Neural crest cell (in vitro differentiated cells): Measurements from ENCODE around the gene FAM118A. TPM values are rescaled to one million over a fixed set of nuclear protein-coding genes. Genes with fewer than 3 reads are reported as not detected.

Source experiments
- DNase-seq: peaks from one replicate; pipeline ENCODE4 v3.0.0; 2021; ENCODE audit warnings: low read depth, mixed read lengths, low spot score
- H3K27ac Mint-ChIP-seq: one replicate; pipeline ENCODE4 v1.8.0; 2021; ENCODE audit warnings: mild to moderate bottlenecking, mixed read lengths; ENCODE audit not compliant: unreplicated experiment
- H3K27me3 Mint-ChIP-seq: 2 replicates; pipeline ENCODE4 v1.8.0; 2021; ENCODE audit warnings: low read depth, mild to moderate bottlenecking, mixed read lengths
- H3K36me3 Mint-ChIP-seq: 2 replicates; pipeline ENCODE4 v1.8.0; 2021; ENCODE audit warnings: low read depth, mild to moderate bottlenecking, mixed read lengths
- H3K4me1 Mint-ChIP-seq: 2 replicates; pipeline ENCODE4 v1.8.0; 2021; ENCODE audit warnings: mixed read lengths
- H3K4me3 Mint-ChIP-seq: one replicate; pipeline ENCODE4 v1.8.0; 2021; ENCODE audit warnings: mild to moderate bottlenecking, mixed read lengths
- H3K9me3 Mint-ChIP-seq: 2 replicates; pipeline ENCODE4 v1.8.0; 2021; ENCODE audit warnings: mixed read lengths
- total RNA-seq: library from RNA; stranded (reverse); gene quantifications from 2 replicates; pipeline ENCODE4 v1.2.1, GENCODE V29; 2021
- TF ChIP-seq, protein P1 (sequence below): fragments of 200-600 bp; sonication (generic); conservative IDR thresholded peaks from 2 replicates; pipeline ENCODE4 v1.5.0; 2021; ENCODE audit warnings: antibody characterized with exemption, mild to moderate bottlenecking

The FAM118A gene
- total RNA-seq, 1 donor from 2014 or later: 60.7 TPM

DNA sequence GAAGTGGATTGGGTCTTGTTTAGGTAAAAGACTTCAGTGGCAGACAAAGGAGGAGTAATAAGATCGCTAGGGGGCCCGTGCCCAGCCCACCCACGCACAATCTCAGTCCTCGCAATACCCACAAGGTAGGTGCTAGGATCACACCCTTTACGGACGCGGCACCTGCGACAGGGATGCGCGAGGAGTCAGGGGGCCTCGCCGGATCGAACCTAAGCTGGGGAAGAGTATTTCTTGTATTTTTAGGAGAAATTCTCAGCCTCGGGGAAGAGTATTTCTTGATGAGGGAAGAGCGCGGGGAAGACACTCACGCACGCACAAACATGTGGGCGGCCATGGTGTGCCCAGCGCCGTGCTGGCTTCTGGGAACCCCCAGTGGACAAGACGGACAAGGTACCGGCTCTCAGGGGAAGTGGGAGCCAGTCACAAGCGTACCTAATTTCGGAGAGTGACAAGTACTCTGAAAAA is 745 bp upstream of the FAM118A start:
- H3K27ac Mint-ChIP-seq: peak overlapping the region; percentile 92
- DNase-seq: no peak
- peaks cover 6% of the 10 kb centered on the region for H3K27me3 Mint-ChIP-seq
- H3K9me3 Mint-ChIP-seq: no peaks in the 10 kb centered on the region
- no peaks in the 10 kb centered on the region for H3K36me3 Mint-ChIP-seq
- TF ChIP-seq, protein P1, sequence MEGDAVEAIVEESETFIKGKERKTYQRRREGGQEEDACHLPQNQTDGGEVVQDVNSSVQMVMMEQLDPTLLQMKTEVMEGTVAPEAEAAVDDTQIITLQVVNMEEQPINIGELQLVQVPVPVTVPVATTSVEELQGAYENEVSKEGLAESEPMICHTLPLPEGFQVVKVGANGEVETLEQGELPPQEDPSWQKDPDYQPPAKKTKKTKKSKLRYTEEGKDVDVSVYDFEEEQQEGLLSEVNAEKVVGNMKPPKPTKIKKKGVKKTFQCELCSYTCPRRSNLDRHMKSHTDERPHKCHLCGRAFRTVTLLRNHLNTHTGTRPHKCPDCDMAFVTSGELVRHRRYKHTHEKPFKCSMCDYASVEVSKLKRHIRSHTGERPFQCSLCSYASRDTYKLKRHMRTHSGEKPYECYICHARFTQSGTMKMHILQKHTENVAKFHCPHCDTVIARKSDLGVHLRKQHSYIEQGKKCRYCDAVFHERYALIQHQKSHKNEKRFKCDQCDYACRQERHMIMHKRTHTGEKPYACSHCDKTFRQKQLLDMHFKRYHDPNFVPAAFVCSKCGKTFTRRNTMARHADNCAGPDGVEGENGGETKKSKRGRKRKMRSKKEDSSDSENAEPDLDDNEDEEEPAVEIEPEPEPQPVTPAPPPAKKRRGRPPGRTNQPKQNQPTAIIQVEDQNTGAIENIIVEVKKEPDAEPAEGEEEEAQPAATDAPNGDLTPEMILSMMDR: no peak
- H3K4me1 Mint-ChIP-seq: peaks cover 32% of the 10 kb centered on the region
- H3K4me3 Mint-ChIP-seq: peak overlapping the region; percentile 78

DNA sequence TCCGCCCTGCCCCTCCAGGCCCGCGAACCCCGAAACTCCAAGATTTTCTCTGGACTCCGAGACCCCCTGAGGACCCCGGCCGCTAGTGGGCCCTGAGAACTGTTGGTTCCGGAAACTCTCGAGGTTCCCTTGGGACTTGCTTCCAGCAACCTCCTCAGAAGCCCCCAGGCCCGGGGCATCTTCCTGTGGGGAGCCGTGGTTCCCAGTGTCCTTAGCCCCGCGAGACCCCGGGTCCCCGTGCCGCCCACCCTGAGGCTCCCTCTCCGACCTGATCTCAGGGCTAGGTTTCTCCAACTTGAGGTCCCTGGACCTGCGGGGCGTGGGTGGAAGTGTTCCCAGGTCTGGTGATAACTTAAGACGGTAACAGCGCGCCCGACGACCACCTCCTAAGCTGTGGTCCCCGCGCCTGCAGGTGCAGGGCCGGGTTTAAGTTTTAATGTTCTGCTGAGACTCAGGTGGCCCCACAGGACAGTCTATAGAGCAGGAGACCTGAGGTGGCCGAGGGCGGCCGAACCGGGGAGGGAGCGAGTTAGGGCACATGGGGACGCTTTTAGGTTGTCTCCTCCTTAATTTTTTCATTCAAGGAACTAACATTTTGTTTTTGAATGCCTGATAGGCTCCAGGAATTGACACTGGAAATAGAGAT is 720 bp downstream of the FAM118A start:
- no peak for DNase-seq
- Mint-ChIP-seq H3K9me3 (no peaks in the 10 kb centered on the region), H3K27ac (peak overlapping the region; percentile 35)

DNA sequence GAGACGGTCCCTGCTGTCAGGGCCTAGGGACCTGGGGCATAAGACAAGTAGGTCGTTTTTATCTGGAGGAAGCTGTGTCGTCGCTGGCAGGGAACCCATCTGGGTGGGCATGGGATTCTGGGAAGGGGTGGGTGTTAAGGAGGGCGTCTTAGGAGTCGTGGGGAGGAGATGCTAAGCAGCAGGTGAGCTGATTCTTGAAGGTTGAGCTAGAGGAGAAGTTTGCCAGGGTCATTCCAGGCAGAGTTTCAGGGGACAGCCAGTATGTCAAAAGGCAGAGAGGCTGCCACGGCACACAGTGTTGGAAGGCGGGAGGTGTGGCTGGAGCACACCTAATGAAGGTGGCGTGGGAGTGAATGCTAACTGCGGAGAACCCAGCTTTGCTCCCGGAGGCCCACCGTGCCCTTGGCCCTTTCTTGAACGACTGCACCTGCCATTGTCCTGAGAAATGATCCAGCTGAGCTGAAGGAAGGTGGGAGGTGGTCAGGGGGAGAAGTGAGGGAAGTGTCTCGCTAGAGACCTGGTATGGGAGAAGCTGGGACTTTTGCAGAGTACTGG is 1.3 kb downstream of the FAM118A start:
- no peak for DNase-seq
- H3K4me1 Mint-ChIP-seq: peaks cover 29% of the 10 kb centered on the region
- TF ChIP-seq, protein P1: no peak
- no peaks in the 10 kb centered on the region for H3K36me3 Mint-ChIP-seq
- peak overlapping the region; percentile 24 for H3K27ac Mint-ChIP-seq
- H3K27me3 Mint-ChIP-seq: peaks cover 6% of the 10 kb centered on the region
- no peaks in the 10 kb centered on the region for H3K9me3 Mint-ChIP-seq
- peak overlapping the region; percentile 81 for H3K4me3 Mint-ChIP-seq

More for the DNA sequence above, 720 bp downstream of the FAM118A start:
- H3K4me1 Mint-ChIP-seq: peaks cover 32% of the 10 kb centered on the region
- no peaks in the 10 kb centered on the region for H3K36me3 Mint-ChIP-seq
- H3K27me3 Mint-ChIP-seq: peaks cover 6% of the 10 kb centered on the region
- peak overlapping the region; percentile 81 for H3K4me3 Mint-ChIP-seq
- TF ChIP-seq, protein P1: no peak

DNA sequence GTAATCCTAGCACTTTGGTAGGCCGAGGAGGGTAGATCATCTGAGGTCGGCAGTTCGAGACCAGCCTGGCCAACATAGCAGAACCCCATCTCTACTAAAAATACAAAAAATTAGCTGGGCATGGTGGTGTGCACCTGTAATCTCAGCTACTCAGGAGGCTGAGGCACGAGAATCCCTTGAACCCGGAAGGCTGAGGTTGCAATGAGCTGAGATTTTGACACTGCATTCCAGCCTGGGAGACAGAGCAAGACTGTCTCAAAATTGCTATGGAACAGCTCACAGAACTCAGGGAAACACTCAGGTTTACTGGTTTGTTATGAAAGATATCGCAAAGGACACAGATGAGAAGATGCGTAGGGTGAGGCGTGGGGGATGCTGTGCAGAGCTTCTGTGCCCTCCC is 2.7 kb downstream of the FAM118A start:
- Mint-ChIP-seq H3K27me3 (peaks cover 6% of the 10 kb centered on the region), H3K4me1 (peaks cover 34% of the 10 kb centered on the region), H3K27ac (no peak overlapping the region), H3K36me3 (no peaks in the 10 kb centered on the region), H3K9me3 (no peaks in the 10 kb centered on the region), H3K4me3 (peak overlapping the region; percentile 65)
- TF ChIP-seq, protein P1: no peak
- no peak for DNase-seq

DNA sequence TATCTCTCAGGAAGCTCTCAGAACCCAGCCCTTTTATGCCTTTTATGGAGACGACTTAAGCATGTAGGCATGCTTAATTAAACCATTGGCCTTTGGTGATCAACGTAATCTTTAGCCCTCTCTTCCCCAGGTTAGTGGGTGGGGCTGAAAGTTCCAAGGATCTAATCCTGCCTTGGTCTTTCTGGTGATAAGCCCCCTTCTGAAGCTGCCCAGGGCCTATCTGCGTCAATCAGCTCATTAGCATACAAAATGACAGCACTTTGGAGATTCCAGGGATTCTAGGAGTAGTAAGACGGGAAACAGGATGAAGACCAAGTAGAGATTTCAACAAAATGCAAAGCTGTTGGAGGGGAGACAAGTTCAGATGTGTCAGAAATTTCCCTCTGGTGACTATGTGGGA is 3.1 kb downstream of the FAM118A start:
- Mint-ChIP-seq H3K27me3 (peaks cover 6% of the 10 kb centered on the region), H3K4me1 (peaks cover 34% of the 10 kb centered on the region)
- DNase-seq: no peak

More for the DNA sequence above, 3.1 kb downstream of the FAM118A start:
- no peaks in the 10 kb centered on the region for H3K9me3 Mint-ChIP-seq
- H3K36me3 Mint-ChIP-seq: no peaks in the 10 kb centered on the region
- H3K27ac Mint-ChIP-seq: no peak overlapping the region
- H3K4me3 Mint-ChIP-seq: peak overlapping the region; percentile 65
- TF ChIP-seq, protein P1: no peak
